ENCODE measurements around the gene SLC12A6.
A peak's percentile ranks its signal among the peaks of the same experiment; 100 is the strongest.
"Not testable (repeated sequence)": the region's sequence is repeated elsewhere in the genome, so short reads cannot be mapped to it uniquely, and the experiment has no call there.

The SLC12A6 gene

GRCh38 chr15:34358367-34358766, 20.8 kb upstream of the SLC12A6 start:
- no peak for DNase-seq (ENCODE audit: low read depth in 2 of 2, low spot score in 1 of 2)

- no peak for DNase-seq (ENCODE audit: low read depth in 2 of 2, low spot score in 1 of 2)
These were observed 20.1 kb upstream of the SLC12A6 start for GRCh38 chr15:34357653-34358052.

GRCh38 chr15:34355241-34355640, 17.7 kb upstream of the SLC12A6 start:
- no peak for DNase-seq (ENCODE audit: low read depth in 2 of 2, low spot score in 1 of 2)

GRCh38 chr15:34354286-34354685, 16.7 kb upstream of the SLC12A6 start:
- DNase-seq (ENCODE audit: low read depth in 2 of 2, low spot score in 1 of 2): no peak

GRCh38 chr15:34353627-34354026, 16.0 kb upstream of the SLC12A6 start:
- DNase-seq (ENCODE audit: low read depth in 2 of 2, low spot score in 1 of 2): no peak

GRCh38 chr15:34352996-34353395, 15.4 kb upstream of the SLC12A6 start:
- DNase-seq (ENCODE audit: low read depth in 2 of 2, low spot score in 1 of 2): not testable (repeated sequence)

GRCh38 chr15:34349769-34350168, 12.2 kb upstream of the SLC12A6 start:
- DNase-seq (ENCODE audit: low read depth in 2 of 2, low spot score in 1 of 2): no peak

- DNase-seq (ENCODE audit: low read depth in 2 of 2, low spot score in 1 of 2): no peak
These were observed 11.2 kb upstream of the SLC12A6 start for GRCh38 chr15:34348735-34349300.

- DNase-seq (ENCODE audit: low read depth in 2 of 2, low spot score in 1 of 2): no peak
These were observed 10.5 kb upstream of the SLC12A6 start for GRCh38 chr15:34347951-34348638.

GRCh38 chr15:34342737-34343575, 5.4 kb upstream of the SLC12A6 start, which contains the start of the genes NOP10 and NUTM1:
NOP10 (minus strand) TSS chr15:34343136; CDS start chr15:34343073, 63 bp downstream.
NUTM1 (plus strand) TSS chr15:34343315; CDS start chr15:34343697, 382 bp downstream.
- DNase-seq (ENCODE audit: low read depth in 2 of 2, low spot score in 1 of 2): peak; percentile 89 to 91

GRCh38 chr15:34342213-34342736, 4.7 kb upstream of the SLC12A6 start:
- not testable (repeated sequence) for DNase-seq (ENCODE audit: low read depth in 2 of 2, low spot score in 1 of 2)

GRCh38 chr15:34341381-34342212, 4.0 kb upstream of the SLC12A6 start:
- no peak for DNase-seq (ENCODE audit: low read depth in 2 of 2, low spot score in 1 of 2)

- no peak for DNase-seq (ENCODE audit: low read depth in 2 of 2, low spot score in 1 of 2)
These were observed 2.4 kb upstream of the SLC12A6 start for GRCh38 chr15:34339946-34340345.

- DNase-seq (ENCODE audit: low read depth in 2 of 2, low spot score in 1 of 2): no peak
These were observed 766 bp upstream of the SLC12A6 start for GRCh38 chr15:34338347-34338746.

- DNase-seq (ENCODE audit: low read depth in 2 of 2, low spot score in 1 of 2): no peak
These were observed 507 bp downstream of the SLC12A6 start for GRCh38 chr15:34336991-34337556.

GRCh38 chr15:34336231-34336990, 1.2 kb downstream of the SLC12A6 start:
- DNase-seq (ENCODE audit: low read depth in 2 of 2, low spot score in 1 of 2): no peak

- no peak for DNase-seq (ENCODE audit: low read depth in 2 of 2, low spot score in 1 of 2)
These were observed 2.2 kb downstream of the SLC12A6 start for GRCh38 chr15:34335176-34336032.

- DNase-seq (ENCODE audit: low read depth in 2 of 2, low spot score in 1 of 2): no peak
These were observed 2.9 kb downstream of the SLC12A6 start for GRCh38 chr15:34334672-34335071.
